Peyer's patch (tissue), 4 donors: ENCODE data around the gene ADGB. TPM values are rescaled to one million over a fixed set of nuclear protein-coding genes. Genes with fewer than 3 reads are reported as not detected.

ENCODE experiments used
- DNase-seq, 3 donors: peaks; one replicate each; pipeline ENCODE4 v3.0.0-alpha.2; 2017 to 2019
- H3K27ac ChIP-seq, 4 donors: fragments of 200-600 bp; sonication (generic); one replicate each; pipeline ENCODE4 v1.5.1; 2016 to 2019
- H3K27me3 ChIP-seq, 2 donors: fragments of 200-600 bp; sonication (generic); one replicate each; pipeline ENCODE4 v1.5.1; 2019
- H3K36me3 ChIP-seq, 3 donors: fragments of 200-600 bp; sonication (generic); one replicate each; pipeline ENCODE4 v1.5.1; 2016 to 2019
- H3K4me1 ChIP-seq, 4 donors: fragments of 200-600 bp; sonication (generic); one replicate each; pipeline ENCODE4 v1.5.1; 2016 to 2019
- H3K4me3 ChIP-seq, 4 donors: fragments of 200-600 bp; sonication (generic); 1 replicate in 3 of 4; 2 replicates in 1 of 4; pipeline ENCODE4 v1.5.1; 2016 to 2019; ENCODE audit warnings: mild to moderate bottlenecking in 1 of 4
- H3K9me3 ChIP-seq, 4 donors: fragments of 200-600 bp; sonication (generic); one replicate each; pipeline ENCODE4 v1.5.1; 2016 to 2019; ENCODE audit warnings: mild to moderate bottlenecking in 1 of 4
- CTCF ChIP-seq, 6 experiments: fragments of 450-650 bp in 4 of 6; fragments of 200-600 bp in 2 of 6; sonication (generic) in 1 of 6; IDR thresholded peaks; one replicate each; pipeline ENCODE4 v1.5.1; 2017 to 2019; ENCODE audit warnings: antibody characterized with exemption in 6 of 6, mild to moderate bottlenecking in 3 of 6, moderate library complexity in 1 of 6
- POLR2A ChIP-seq, 2 donors: fragments of 450-650 bp; IDR thresholded peaks; one replicate each; pipeline ENCODE4 v1.5.1; 2017; ENCODE audit warnings: antibody characterized with exemption in 2 of 2, mild to moderate bottlenecking in 2 of 2, moderate library complexity in 2 of 2
- total RNA-seq, 4 donors: library from RNA; depleted of rRNA; stranded (reverse); fragments of >200 nt; gene quantifications; one replicate each; pipeline ENCODE4 v1.1.0, GENCODE V29; 2016

ADGB gene
- total RNA-seq, 4 donors from 2014 or later: not detected

DNA sequence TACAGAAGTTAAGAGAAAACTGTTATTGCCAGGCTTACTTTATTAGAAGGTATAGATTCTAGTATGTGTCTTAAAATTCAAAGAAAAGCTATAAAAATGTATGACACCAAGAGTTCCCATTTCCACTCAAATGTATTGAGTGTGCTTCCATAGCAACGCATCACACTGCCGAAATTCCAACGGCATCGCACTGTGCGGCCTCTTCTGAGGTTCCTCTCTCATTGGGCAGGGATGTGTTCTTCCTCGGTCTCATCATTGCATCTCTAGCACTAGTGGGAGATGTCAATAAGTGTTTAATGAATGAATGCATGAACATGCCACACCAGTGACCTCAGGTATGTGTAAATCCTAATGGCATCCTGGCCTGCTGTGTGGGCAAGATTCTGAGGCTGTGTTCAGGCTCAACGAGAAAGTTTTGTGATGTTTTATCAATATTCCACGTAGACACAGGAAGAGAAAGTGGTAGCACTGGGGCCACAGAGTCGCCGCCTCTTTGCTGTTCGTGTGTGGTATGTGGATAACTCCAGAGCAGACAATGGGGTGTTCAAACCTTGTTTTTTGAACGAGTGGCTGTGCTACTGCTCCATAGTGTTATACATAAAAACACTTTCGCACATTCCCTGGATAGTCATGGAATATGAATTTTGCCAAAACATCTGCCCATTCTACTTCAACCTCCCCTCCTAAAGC lies 171.6 kb downstream of the ADGB start:
- TF ChIP-seq POLR2A (IDR thresholded peaks at IDR 0.05) (no peak), CTCF (IDR thresholded peaks at IDR 0.05) (no peak)
- H3K4me3 ChIP-seq: peak overlapping the region in 1 of 4 donors; percentile 15
- H3K36me3 ChIP-seq: no peaks in the 10 kb centered on the region
- H3K4me1 ChIP-seq: no peaks in the 10 kb centered on the region
- no peaks in the 10 kb centered on the region for H3K27me3 ChIP-seq
- H3K27ac ChIP-seq: peak overlapping the region in 1 of 4 donors; percentile 45
- no peak for DNase-seq
- H3K9me3 ChIP-seq: no peaks in the 10 kb centered on the region

GRCh38 chr6:146770965-146771735 lies 172.4 kb downstream of the ADGB start:
- TF ChIP-seq CTCF (IDR thresholded peaks at IDR 0.05): no peak
- no peak for TF ChIP-seq POLR2A (IDR thresholded peaks at IDR 0.05)
- peak in 2 of 3 donors; percentile 17 to 59 for DNase-seq
- no peaks in the 10 kb centered on the region for H3K4me1 ChIP-seq
- H3K9me3 ChIP-seq: no peaks in the 10 kb centered on the region
- peak overlapping the region in 1 of 4 donors; percentile 45 for H3K27ac ChIP-seq
- no peaks in the 10 kb centered on the region for H3K27me3 ChIP-seq
- H3K36me3 ChIP-seq: no peaks in the 10 kb centered on the region
- peak overlapping the region in 1 of 4 donors; percentile 15 for H3K4me3 ChIP-seq

DNA sequence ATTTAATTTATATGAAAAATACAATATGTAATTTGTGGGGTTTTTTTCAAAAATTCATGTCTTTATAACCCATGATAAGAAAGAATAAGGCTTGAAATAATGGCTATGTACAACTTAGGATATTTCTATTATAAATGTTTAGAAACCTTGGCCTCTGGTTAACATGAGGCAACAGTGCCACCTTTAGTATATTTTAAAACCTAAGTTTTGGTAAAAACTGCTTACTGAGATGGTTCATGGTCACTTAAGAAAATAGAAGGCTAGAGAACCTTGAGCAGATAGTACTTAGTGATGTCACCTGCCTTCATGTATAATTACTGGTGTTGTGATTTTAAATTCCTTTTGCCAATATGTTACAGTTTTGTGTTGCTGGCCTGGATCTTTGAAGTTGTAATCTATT lies 176.4 kb downstream of the ADGB start:
- no peaks in the 10 kb centered on the region for H3K4me1 ChIP-seq
- TF ChIP-seq POLR2A (IDR thresholded peaks at IDR 0.05) (no peak), CTCF (IDR thresholded peaks at IDR 0.05) (no peak)
- H3K36me3 ChIP-seq: no peaks in the 10 kb centered on the region
- no peak overlapping the region for H3K4me3 ChIP-seq
- DNase-seq: no peak
- H3K9me3 ChIP-seq: no peaks in the 10 kb centered on the region
- H3K27me3 ChIP-seq: no peaks in the 10 kb centered on the region
- no peak overlapping the region for H3K27ac ChIP-seq

DNA sequence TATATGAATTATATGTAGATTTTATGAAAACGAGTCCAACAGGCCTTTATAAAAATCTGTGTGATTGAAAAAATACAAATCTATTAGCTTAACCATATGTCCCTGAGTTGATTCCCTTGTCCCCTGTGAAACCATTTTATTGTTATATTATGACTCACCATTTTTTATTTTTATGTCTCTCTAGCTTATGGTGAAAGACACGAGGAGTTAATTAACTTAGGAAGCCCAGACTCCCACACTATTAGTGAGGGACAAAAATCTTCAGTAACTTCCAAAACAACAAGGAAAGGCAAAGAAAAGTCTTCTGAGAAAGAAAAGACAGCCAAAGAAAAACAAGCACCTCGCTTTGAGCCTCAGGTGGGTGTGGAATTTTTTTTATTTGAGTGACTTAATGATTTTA lies 183.1 kb downstream of the ADGB start:
- no peaks in the 10 kb centered on the region for H3K4me1 ChIP-seq

GRCh38 chr6:146785001-146785585 lies 186.3 kb downstream of the ADGB start:
- Histone ChIP-seq H3K4me3 (no peak overlapping the region), H3K27me3 (no peaks in the 10 kb centered on the region), H3K27ac (no peak overlapping the region), H3K9me3 (no peaks in the 10 kb centered on the region), H3K36me3 (no peaks in the 10 kb centered on the region), H3K4me1 (no peaks in the 10 kb centered on the region)
- DNase-seq: no peak
- TF ChIP-seq CTCF (IDR thresholded peaks at IDR 0.05) (peak in 3 of 6 experiments; percentile 19 to 30 (median 25)), POLR2A (IDR thresholded peaks at IDR 0.05) (no peak)

More for the DNA sequence above, 183.1 kb downstream of the ADGB start:
- Histone ChIP-seq H3K4me3 (no peak overlapping the region), H3K9me3 (no peaks in the 10 kb centered on the region), H3K27me3 (no peaks in the 10 kb centered on the region), H3K36me3 (no peaks in the 10 kb centered on the region), H3K27ac (no peak overlapping the region)
- DNase-seq: no peak
- no peak for TF ChIP-seq CTCF (IDR thresholded peaks at IDR 0.05)
- no peak for TF ChIP-seq POLR2A (IDR thresholded peaks at IDR 0.05)
